ENCODE measurements around the gene FAM50A. TPM values are rescaled to one million over a fixed set of nuclear protein-coding genes. Genes with fewer than 3 reads are reported as not detected.

The FAM50A gene
- total RNA-seq, 1 experiment from 2014 or later = 57.4 TPM

GRCh38 chrX:154430479-154430878 lies 13.5 kb upstream of the FAM50A start:
- peaks cover 13 to 46% (median 34%) of the 10 kb centered on the region in 3 experiments for H3K36me3 Mint-ChIP-seq (ENCODE audit: insufficient read depth in 1 of 3, low read depth in 3 of 3)

More at GRCh38 chrX:154430479-154430878, 13.5 kb upstream of the FAM50A start:
- no peak overlapping the region for H2BK120ac ChIP-seq (ENCODE audit: low read depth, low read length, poor library complexity, severe bottlenecking)
- H3K79me2 ChIP-seq (ENCODE audit: insufficient read depth, low read length) = no peaks in the 10 kb centered on the region
- H3K27me3 Mint-ChIP-seq (ENCODE audit: low read depth) = no peaks in the 10 kb centered on the region
- H2BK12ac ChIP-seq (ENCODE audit: insufficient read length, low read depth, low read length) = no peak overlapping the region
- peaks cover 43% of the 10 kb centered on the region for H3K9me3 ChIP-seq (ENCODE audit: control insufficient read depth, low read depth, low read length)
- H3K4me3 Mint-ChIP-seq = peak overlapping the region in 1 of 2 experiments; percentile 53; a peak in 2 of 5 replicates
- no peaks in the 10 kb centered on the region for H3K23me2 ChIP-seq (ENCODE audit: insufficient read length, low read depth, low read length, poor library complexity, severe bottlenecking)
- no peaks in the 10 kb centered on the region for H3K27me3 ChIP-seq (ENCODE audit: insufficient read depth, low read length)
- WGBS (ENCODE audit: extremely low coverage, insufficient read length, low lambda C conversion rate) = no CpG with 5 or more reads among the region's 6 CpGs
- no peak for DNase-seq
- no peak overlapping the region for H3K14ac ChIP-seq (ENCODE audit: insufficient read depth, low read length)
- peaks cover 70 to 79% of the 10 kb centered on the region in 2 experiments for H3K9me3 Mint-ChIP-seq
- no peak overlapping the region for H3T11ph ChIP-seq (ENCODE audit: low read length)
- no peak overlapping the region for H3K27ac ChIP-seq (ENCODE audit: insufficient read length, low read depth, low read length)
- H2BK15ac ChIP-seq (ENCODE audit: low read depth, low read length) = no peak overlapping the region
- no peak overlapping the region for H2BK5ac ChIP-seq (ENCODE audit: insufficient read length, low read length)
- TF ChIP-seq, protein P1, sequence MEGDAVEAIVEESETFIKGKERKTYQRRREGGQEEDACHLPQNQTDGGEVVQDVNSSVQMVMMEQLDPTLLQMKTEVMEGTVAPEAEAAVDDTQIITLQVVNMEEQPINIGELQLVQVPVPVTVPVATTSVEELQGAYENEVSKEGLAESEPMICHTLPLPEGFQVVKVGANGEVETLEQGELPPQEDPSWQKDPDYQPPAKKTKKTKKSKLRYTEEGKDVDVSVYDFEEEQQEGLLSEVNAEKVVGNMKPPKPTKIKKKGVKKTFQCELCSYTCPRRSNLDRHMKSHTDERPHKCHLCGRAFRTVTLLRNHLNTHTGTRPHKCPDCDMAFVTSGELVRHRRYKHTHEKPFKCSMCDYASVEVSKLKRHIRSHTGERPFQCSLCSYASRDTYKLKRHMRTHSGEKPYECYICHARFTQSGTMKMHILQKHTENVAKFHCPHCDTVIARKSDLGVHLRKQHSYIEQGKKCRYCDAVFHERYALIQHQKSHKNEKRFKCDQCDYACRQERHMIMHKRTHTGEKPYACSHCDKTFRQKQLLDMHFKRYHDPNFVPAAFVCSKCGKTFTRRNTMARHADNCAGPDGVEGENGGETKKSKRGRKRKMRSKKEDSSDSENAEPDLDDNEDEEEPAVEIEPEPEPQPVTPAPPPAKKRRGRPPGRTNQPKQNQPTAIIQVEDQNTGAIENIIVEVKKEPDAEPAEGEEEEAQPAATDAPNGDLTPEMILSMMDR (conservative IDR thresholded peaks at IDR 0.05) = no peak
- H4K91ac ChIP-seq (ENCODE audit: insufficient read length, low read depth, low read length) = no peak overlapping the region
- H3K4me2 ChIP-seq (ENCODE audit: insufficient read depth, insufficient read length, low read length) = no peak overlapping the region
- no peak overlapping the region for H3K4ac ChIP-seq (ENCODE audit: low read depth, low read length)
- peak overlapping the region in 2 of 3 experiments; percentile 8 to 30; a peak in 2 of 7 replicates for H3K27ac Mint-ChIP-seq
- no peak overlapping the region for H2AFZ ChIP-seq (ENCODE audit: low read length)
- no peak overlapping the region for H4K8ac ChIP-seq (replicated peaks; ENCODE audit: insufficient read length, low read depth, low read length)
- no peak overlapping the region for H2BK20ac ChIP-seq (ENCODE audit: low read depth, low read length, poor library complexity, severe bottlenecking)
- no peak overlapping the region for H3K18ac ChIP-seq (ENCODE audit: insufficient read length, low read depth, low read length)
- H4K5ac ChIP-seq (ENCODE audit: insufficient read length, low read depth, low read length) = no peak overlapping the region
- no peak overlapping the region for H3K9ac ChIP-seq (ENCODE audit: extremely low read depth, insufficient read length, low read length)
- H4K20me1 ChIP-seq (ENCODE audit: control insufficient read depth, insufficient read depth, insufficient read length) = no peaks in the 10 kb centered on the region
- no peak overlapping the region for H3K23ac ChIP-seq (ENCODE audit: insufficient read length, low read depth, low read length)
- H3K4me1 ChIP-seq (ENCODE audit: insufficient read depth, low read length) = no peaks in the 10 kb centered on the region
- peaks cover 7 to 20% of the 10 kb centered on the region in 2 experiments for H3K4me1 Mint-ChIP-seq
- no peak overlapping the region for H2AK5ac ChIP-seq (ENCODE audit: insufficient read length, low read length)
- no peak overlapping the region for H3K56ac ChIP-seq (ENCODE audit: insufficient read length, low read depth, low read length)
- no peaks in the 10 kb centered on the region for H3K79me1 ChIP-seq (ENCODE audit: insufficient read depth, low read depth, low read length, poor library complexity, severe bottlenecking)
